Nephron (organoid): Measurements from ENCODE around the gene MAP1LC3A.

ENCODE experiments used
- H3K27ac Mint-ChIP-seq, 3 experiments: 2 replicates each; pipeline ENCODE4 v1.8.0; 2020; ENCODE audit warnings: mixed read lengths in 3 of 3, mild to moderate bottlenecking in 2 of 3, moderate library complexity in 1 of 3
- H3K27me3 Mint-ChIP-seq: 2 replicates; pipeline ENCODE4 v1.8.0; 2021; ENCODE audit warnings: low read depth, mild to moderate bottlenecking, moderate library complexity, mixed read lengths
- H3K36me3 Mint-ChIP-seq: 2 replicates; pipeline ENCODE4 v1.8.0; 2020; ENCODE audit warnings: low read depth, mixed read lengths
- H3K4me1 Mint-ChIP-seq: 2 replicates; pipeline ENCODE4 v1.8.0; 2020; ENCODE audit warnings: mixed read lengths
- H3K4me3 Mint-ChIP-seq, 3 experiments: 2 replicates each; pipeline ENCODE4 v1.8.0; 2020; ENCODE audit warnings: mild to moderate bottlenecking in 3 of 3, mixed read lengths in 3 of 3, moderate library complexity in 2 of 3
- H3K9me3 Mint-ChIP-seq: 2 replicates; pipeline ENCODE4 v1.8.0; 2020; ENCODE audit warnings: mixed read lengths
- TF ChIP-seq, protein P1 (sequence below), 3 experiments: fragments of 200-600 bp; sonication (generic); IDR thresholded peaks; one replicate each; pipeline ENCODE4 v1.5.0; 2021; ENCODE audit warnings: antibody characterized with exemption in 3 of 3; ENCODE audit not compliant: unreplicated experiment in 3 of 3

MAP1LC3A gene

DNA sequence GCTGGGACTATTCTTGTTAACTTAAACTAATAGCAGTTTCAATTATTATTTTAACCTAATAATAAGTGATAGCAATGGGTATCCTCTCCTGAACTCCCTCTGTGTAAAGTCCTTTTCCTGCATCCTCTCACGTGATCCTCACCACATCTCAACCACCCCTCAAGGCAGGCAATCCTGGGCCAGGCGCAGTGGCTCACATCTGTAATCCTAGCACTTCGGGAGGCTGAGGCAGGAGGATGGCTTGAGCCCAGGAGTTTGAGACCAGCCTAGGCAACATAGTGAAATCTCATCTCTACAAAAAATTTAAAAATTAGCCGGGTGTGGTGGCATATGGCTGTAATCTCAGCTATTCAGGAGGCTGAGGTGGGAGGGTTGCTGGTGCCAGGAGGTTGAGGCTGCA, 23.7 kb downstream of the MAP1LC3A start:
- no peak overlapping the region for H3K4me3 Mint-ChIP-seq
- H3K36me3 Mint-ChIP-seq, result peaks cover 12% of the 10 kb centered on the region
- H3K27ac Mint-ChIP-seq, result peak overlapping the region; percentile 65 to 83 (median 68)
- no peaks in the 10 kb centered on the region for H3K9me3 Mint-ChIP-seq
- no peaks in the 10 kb centered on the region for H3K4me1 Mint-ChIP-seq
- TF ChIP-seq, protein P1, sequence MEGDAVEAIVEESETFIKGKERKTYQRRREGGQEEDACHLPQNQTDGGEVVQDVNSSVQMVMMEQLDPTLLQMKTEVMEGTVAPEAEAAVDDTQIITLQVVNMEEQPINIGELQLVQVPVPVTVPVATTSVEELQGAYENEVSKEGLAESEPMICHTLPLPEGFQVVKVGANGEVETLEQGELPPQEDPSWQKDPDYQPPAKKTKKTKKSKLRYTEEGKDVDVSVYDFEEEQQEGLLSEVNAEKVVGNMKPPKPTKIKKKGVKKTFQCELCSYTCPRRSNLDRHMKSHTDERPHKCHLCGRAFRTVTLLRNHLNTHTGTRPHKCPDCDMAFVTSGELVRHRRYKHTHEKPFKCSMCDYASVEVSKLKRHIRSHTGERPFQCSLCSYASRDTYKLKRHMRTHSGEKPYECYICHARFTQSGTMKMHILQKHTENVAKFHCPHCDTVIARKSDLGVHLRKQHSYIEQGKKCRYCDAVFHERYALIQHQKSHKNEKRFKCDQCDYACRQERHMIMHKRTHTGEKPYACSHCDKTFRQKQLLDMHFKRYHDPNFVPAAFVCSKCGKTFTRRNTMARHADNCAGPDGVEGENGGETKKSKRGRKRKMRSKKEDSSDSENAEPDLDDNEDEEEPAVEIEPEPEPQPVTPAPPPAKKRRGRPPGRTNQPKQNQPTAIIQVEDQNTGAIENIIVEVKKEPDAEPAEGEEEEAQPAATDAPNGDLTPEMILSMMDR (IDR thresholded peaks at IDR 0.05; ENCODE audit: unreplicated experiment in 3 of 3), result no peak
- H3K27me3 Mint-ChIP-seq, result no peaks in the 10 kb centered on the region

DNA sequence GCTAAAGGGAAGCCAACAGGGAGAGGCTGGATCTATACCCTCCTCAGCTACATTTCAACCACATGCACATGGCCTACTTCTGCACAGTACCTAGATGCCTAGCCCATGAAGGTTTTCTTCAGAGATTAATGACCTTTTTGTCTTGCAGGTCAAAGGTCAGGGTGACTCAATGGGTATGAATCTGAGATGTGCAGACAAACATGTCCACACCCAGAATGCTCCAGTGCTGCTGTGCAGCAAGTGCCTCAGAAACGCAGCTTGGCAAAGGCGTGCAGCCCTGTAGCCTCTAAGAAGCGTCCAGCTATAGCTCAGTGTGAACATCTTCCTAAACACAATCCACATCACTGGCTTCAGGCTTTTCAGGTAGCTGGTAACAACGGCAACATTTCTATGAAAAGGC, 24.4 kb downstream of the MAP1LC3A start:
- TF ChIP-seq, protein P1 (IDR thresholded peaks at IDR 0.05; ENCODE audit: unreplicated experiment in 3 of 3), result no peak
- Mint-ChIP-seq H3K4me3 (no peak overlapping the region), H3K27ac (no peak overlapping the region), H3K4me1 (no peaks in the 10 kb centered on the region), H3K9me3 (no peaks in the 10 kb centered on the region), H3K36me3 (peaks cover 19% of the 10 kb centered on the region), H3K27me3 (no peaks in the 10 kb centered on the region)

DNA sequence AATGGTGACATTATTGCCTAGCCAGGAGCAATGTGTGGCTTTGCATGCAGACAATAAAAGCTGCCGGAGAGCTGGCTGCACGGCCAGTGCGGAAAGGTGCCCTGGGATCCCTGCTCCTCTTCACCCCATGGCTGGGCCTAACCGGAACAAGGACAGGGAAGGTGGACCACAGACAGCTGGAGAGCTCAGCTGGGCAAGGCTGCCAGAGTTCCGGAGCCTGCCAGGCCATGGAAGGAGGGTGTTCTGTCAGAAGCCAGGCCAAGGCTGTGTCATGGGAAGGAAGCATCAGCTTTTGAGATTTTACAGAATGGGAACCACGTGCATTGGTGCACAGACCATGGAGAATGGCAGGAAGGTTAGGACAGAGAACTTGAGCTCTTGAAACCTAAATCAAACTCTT, 25.0 kb downstream of the MAP1LC3A start:
- TF ChIP-seq, protein P1 (IDR thresholded peaks at IDR 0.05; ENCODE audit: unreplicated experiment in 3 of 3), result no peak
- Mint-ChIP-seq H3K27me3 (no peaks in the 10 kb centered on the region), H3K4me3 (no peak overlapping the region), H3K36me3 (peaks cover 16% of the 10 kb centered on the region), H3K9me3 (no peaks in the 10 kb centered on the region), H3K27ac (no peak overlapping the region), H3K4me1 (no peaks in the 10 kb centered on the region)

DNA sequence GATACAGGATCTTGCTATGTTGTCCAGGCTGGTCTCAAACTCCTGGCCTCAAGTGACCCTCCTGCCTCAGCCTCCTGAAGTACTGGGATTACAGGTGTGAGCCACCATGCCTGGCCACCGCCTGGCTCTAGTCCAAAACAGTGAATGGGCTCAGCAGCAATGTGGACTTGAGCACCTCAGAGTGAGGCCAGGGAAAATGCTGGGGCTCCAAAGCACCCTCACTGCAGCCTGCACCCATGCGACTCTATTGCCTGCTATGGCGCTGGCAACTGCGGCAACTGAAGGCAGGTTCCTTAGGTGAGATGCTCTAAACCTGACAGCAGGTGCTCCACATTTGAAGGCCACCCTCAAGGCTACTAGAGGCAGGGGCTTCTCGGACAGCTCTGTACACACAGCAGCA, 26.5 kb downstream of the MAP1LC3A start:
- H3K27me3 Mint-ChIP-seq, result no peaks in the 10 kb centered on the region
- no peak overlapping the region for H3K27ac Mint-ChIP-seq
- no peak overlapping the region for H3K4me3 Mint-ChIP-seq
- peaks cover 18% of the 10 kb centered on the region for H3K36me3 Mint-ChIP-seq
- H3K9me3 Mint-ChIP-seq, result no peaks in the 10 kb centered on the region
- TF ChIP-seq, protein P1 (IDR thresholded peaks at IDR 0.05; ENCODE audit: unreplicated experiment in 3 of 3), result no peak
- no peaks in the 10 kb centered on the region for H3K4me1 Mint-ChIP-seq

DNA sequence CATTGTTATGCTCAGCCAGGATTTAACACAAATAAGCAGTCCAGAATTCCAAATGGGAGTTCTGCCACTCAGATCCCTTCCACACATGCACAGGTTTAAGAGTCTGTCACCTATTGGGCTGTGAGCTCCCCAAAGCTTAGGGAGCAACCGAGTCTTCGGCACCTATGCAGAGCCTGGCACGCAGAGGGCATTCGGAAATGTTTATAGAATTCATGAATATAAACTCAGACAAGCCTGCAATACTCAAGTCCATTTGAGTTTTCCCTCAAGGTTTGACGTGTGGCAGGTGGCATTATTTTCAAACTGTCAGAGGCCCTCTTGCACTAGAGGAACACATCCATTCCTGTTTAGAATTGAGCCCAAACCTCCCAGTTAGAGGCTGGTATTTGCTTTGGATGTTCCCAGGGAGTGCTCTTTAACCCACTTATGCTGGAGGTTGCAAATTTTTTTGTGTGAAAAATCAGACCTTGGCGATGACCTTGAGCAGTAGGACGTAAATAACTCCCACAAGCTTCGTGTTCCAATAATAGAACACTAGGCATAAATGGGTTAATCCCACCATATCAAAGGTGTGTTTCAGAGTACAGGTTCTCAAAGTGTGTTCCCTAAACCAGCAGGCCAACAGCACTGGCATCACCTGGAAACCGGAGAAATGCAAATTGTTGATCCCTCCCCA, 28.1 kb downstream of the MAP1LC3A start:
- Mint-ChIP-seq H3K27me3 (no peaks in the 10 kb centered on the region), H3K4me3 (no peak overlapping the region), H3K27ac (no peak overlapping the region), H3K9me3 (no peaks in the 10 kb centered on the region), H3K36me3 (peaks cover 11% of the 10 kb centered on the region), H3K4me1 (no peaks in the 10 kb centered on the region)
- TF ChIP-seq, protein P1 (IDR thresholded peaks at IDR 0.05; ENCODE audit: unreplicated experiment in 3 of 3), result no peak
